HTERT RPE-1 (cell line): ENCODE measurements around the gene FAM222B.
"Not testable (repeated sequence)": the region's sequence is repeated elsewhere in the genome, so short reads cannot be mapped to it uniquely, and the experiment has no call there.

Experiments used
- in situ Hi-C: fragments of 300-500 bp; cut with MboI; formaldehyde crosslinking; loops from 4 replicates; pipeline ENCODE4 v1.14.3; 2020; ENCODE audit warnings: low sequenced_read_pairs

FAM222B gene

GRCh38 chr17:28841901-28842281, 699 bp downstream of the FAM222B start:
- in situ Hi-C loops: no loop called here

- in situ Hi-C loops: no loop called here
These were observed 3.4 kb downstream of the FAM222B start for GRCh38 chr17:28839221-28839620.

- in situ Hi-C loops: not testable (repeated sequence)
These were observed 6.0 kb downstream of the FAM222B start for GRCh38 chr17:28836541-28836940.

- in situ Hi-C loops: no loop called here
These were observed 8.2 kb downstream of the FAM222B start for GRCh38 chr17:28834420-28834819.

- in situ Hi-C loops: no loop called here
These were observed 14.1 kb downstream of the FAM222B start for GRCh38 chr17:28828294-28829040.

- in situ Hi-C loops: no loop called here
These were observed 14.9 kb downstream of the FAM222B start for GRCh38 chr17:28827672-28828071.

GRCh38 chr17:28819582-28819981, 23.0 kb downstream of the FAM222B start:
- in situ Hi-C loops: no loop called here

GRCh38 chr17:28818819-28819221, 23.8 kb downstream of the FAM222B start:
- in situ Hi-C loops: no loop called here

- in situ Hi-C loops: no loop called here
These were observed 26.1 kb downstream of the FAM222B start for GRCh38 chr17:28816540-28816939.

GRCh38 chr17:28812748-28813377, 29.7 kb downstream of the FAM222B start:
- in situ Hi-C loops: no loop called here

- in situ Hi-C loops: no loop called here
These were observed 30.4 kb downstream of the FAM222B start for GRCh38 chr17:28812091-28812747.

- in situ Hi-C loops: no loop called here
These were observed 30.9 kb downstream of the FAM222B start for GRCh38 chr17:28811651-28812090.

- in situ Hi-C loops: no loop called here
These were observed 32.2 kb downstream of the FAM222B start for GRCh38 chr17:28810437-28810836.

GRCh38 chr17:28807925-28808634, 34.5 kb downstream of the FAM222B start:
- in situ Hi-C loops: no loop called here

GRCh38 chr17:28796062-28796461, 46.5 kb downstream of the FAM222B start:
- in situ Hi-C loops: no loop called here

GRCh38 chr17:28794846-28795441, 47.6 kb downstream of the FAM222B start:
- in situ Hi-C loops: not testable (repeated sequence)

GRCh38 chr17:28792877-28793661, 49.5 kb downstream of the FAM222B start:
- in situ Hi-C loops: no loop called here

GRCh38 chr17:28788100-28788499, 54.5 kb downstream of the FAM222B start:
- in situ Hi-C loops: no loop called here

GRCh38 chr17:28783161-28783560, 59.4 kb downstream of the FAM222B start:
- in situ Hi-C loops: no loop called here

GRCh38 chr17:28779601-28780000, 63.0 kb downstream of the FAM222B start:
- in situ Hi-C loops: not testable (repeated sequence)
